H1 (cell line): Measurements from ENCODE around the gene PIGT. TPM values are rescaled to one million over a fixed set of nuclear protein-coding genes. Genes with fewer than 3 reads are reported as not detected.

Source experiments
- ASH2L ChIP-seq: fragments of 200-600, 300-600 bp; sonication (generic); IDR thresholded peaks from one replicate; pipeline ENCODE4 v1.7.1; 2017; ENCODE audit warnings: low read length
- CHD7 ChIP-seq: fragments of 300-600 bp; sonication (generic); IDR thresholded peaks from 2 replicates; pipeline ENCODE4 v1.7.1; 2012; ENCODE audit warnings: low read length, moderate library complexity, mild to moderate bottlenecking, inconsistent platforms; ENCODE audit not compliant: insufficient replicate concordance
- HDAC6 ChIP-seq: IDR thresholded peaks from one replicate; pipeline ENCODE4 v1.7.1; 2012; ENCODE audit warnings: low read depth, mild to moderate bottlenecking, inconsistent platforms, low read length, moderate library complexity
- MAFK ChIP-seq: IDR thresholded peaks from 2 replicates; pipeline ENCODE4 v1.6.1; 2012; ENCODE audit warnings: low read depth, mild to moderate bottlenecking, improper control_type of control experiment, low read length
- POLR2AphosphoS5 ChIP-seq: IDR thresholded peaks from 2 replicates; pipeline ENCODE4 v1.6.1; 2011; ENCODE audit warnings: low read depth, low read length
- RNF2 ChIP-seq: fragments of 200-900, 300-1000 bp; sonication (generic); IDR thresholded peaks from 2 replicates; pipeline ENCODE4 v1.7.1; 2016; ENCODE audit warnings: borderline replicate concordance, low read depth, mild to moderate bottlenecking, antibody characterized with exemption, low read length; ENCODE audit not compliant: poor library complexity, severe bottlenecking; ENCODE audit errors: missing control alignments
- USF2 ChIP-seq: IDR thresholded peaks from 2 replicates; pipeline ENCODE4 v1.6.1; 2011; ENCODE audit warnings: low read length, improper control_type of control experiment
- YY1 ChIP-seq: IDR thresholded peaks from 2 replicates; pipeline ENCODE4 v1.6.1; 2011; ENCODE audit warnings: low read depth, mild to moderate bottlenecking, low read length
- polyA plus RNA-seq, 7 experiments: library from polyadenylated mRNA; depleted of rRNA in 3 of 7; stranded (reverse) in 5 of 7; unstranded in 2 of 7; fragments of >200 nt in 5 of 7; fragments of 200-250 nt in 2 of 7; gene quantifications; 1 replicate in 5 of 7; 2 replicates in 1 of 7; 4 replicates in 1 of 7; pipeline versions ENCODE4 v1.2.1 to v1.2.3, GENCODE V29; 2011 to 2013; ENCODE audit warnings: missing spikeins in 2 of 7, mixed read lengths in 2 of 7
- total RNA-seq: library from RNA; stranded (reverse); fragmentation: NEBNext Ultra II Directional; extraction: Animal tissue kit (Norgen Biotek cat#: 25700); gene quantifications from 2 replicates; pipeline ENCODE4 v1.2.1, GENCODE V29; 2021

PIGT gene
- total and polyA plus RNA-seq, 2 of the 8 experiments (the other 6 are each of a cell fraction or from before 2014, with no cell fraction given): 66.0 to 89.7 TPM

DNA sequence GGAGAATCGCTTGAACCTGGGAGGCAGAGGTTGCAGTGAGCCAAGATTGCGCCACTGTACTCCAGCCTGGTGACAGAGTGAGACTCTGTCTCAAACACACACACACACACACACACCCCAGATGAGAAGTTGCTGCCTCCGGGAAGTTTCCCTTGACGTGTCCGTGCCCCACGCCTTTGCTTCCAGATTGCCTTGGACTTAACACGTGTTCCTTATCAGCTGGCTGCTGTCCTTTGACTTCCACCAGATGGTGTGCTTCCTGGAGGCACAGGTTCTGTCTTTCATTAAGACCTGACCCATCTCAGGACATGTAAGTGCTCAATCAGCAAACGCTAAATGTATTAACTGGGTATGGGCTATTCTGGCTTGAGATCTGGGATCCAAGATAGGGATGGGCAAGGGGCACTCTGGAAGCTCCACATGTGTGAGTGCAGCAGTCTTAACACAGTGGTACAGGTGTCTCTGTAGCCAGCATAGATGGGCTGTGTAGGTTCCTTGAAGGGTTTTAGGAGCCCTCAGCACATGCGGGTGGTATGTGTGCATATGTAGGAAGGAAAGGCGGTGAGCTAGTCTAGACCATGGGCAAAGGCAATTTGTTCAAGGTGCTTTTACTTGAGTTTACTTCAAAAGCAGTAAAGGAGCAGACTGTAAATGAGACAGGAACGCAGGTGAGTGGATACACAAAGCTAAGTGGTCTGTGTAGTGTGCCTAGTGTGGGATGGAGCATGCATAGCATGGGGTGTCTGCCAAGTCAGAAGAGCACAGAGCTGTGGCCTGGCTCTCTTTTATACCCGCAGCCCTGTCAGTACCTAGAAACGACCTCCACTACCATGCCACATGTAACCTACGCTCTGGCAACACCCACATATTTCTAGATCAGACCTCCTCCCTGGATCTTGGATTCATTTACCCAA lies 11.6 kb downstream of the PIGT start (continued):
- TF ChIP-seq CHD7: no peak
- TF ChIP-seq POLR2AphosphoS5: no peak
- no peak for TF ChIP-seq USF2
- no peak for TF ChIP-seq RNF2
- no peak for TF ChIP-seq HDAC6
- no peak for TF ChIP-seq ASH2L
- no peak for TF ChIP-seq MAFK
- TF ChIP-seq YY1: no peak
